Measurements from ENCODE around the gene SH3BGR.
A peak's percentile ranks its signal among the peaks of the same experiment; 100 is the strongest.
"Not testable (repeated sequence)": the region's sequence is repeated elsewhere in the genome, so short reads cannot be mapped to it uniquely, and the experiment has no call there.

Gene SH3BGR

GRCh38 chr21:39451332-39452206, at the start of gene SH3BGR:
Gene SH3BGR, plus strand, starts transcription at chr21:39451970. Its CDS starts 127 bp downstream, at chr21:39452097.
- no peak for DNase-seq

DNA sequence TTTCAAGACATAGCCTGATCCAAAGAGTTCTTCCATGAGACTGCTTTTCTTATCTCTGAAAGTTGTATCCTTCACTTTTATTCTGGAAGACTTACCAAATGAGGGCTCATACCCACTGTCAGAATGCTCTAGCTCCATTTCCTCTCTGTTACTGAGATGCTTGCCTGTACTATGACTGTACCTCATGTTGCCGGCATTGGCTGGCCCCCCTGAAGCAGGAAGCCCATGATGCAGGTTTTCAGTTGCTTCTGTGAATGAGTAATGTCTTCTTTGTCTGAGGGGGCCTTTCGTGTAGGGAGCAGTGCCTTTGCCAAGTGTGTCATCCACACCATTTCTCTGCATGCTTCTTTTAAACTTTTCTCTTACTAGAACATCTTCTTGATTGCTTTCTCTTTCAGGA, 45.7 kb upstream of the SH3BGR start:
- no peak for DNase-seq

GRCh38 chr21:39419204-39419603, 32.6 kb upstream of the SH3BGR start:
- not testable (repeated sequence) for DNase-seq

DNA sequence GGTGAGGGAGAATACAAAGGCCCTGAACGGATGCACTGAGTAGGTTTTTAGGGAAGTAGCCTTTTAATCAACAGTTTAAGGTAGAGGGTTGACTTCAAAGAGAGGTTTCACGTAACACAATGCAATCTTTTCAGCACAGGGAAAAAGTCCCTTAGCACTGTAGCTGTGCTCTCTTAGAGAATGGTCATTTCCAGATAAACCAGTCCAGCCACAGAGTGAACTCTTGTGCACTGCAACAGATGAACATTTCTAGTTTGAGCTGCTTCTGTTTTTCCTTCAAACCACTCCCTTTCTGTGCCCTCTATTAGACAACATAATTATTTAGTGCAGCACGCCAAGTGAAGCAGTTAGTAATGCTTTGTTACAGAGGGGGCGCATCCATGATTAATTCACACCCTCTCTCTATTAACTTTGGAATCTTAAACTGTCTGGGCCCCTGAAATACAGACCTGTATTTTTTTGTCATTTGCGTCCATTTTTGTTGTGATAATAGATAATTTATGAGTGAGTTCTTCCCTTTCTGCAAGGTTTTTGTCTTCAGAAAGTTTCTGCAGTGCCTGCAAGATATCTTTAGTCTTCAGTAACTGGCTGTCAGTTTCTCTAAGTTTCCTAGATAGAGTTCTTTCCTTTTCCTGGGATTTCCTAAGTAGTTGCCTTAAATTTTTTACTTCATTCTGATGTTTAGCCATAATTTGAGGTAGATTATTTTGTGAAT, 29.1 kb upstream of the SH3BGR start:
- no peak for DNase-seq

GRCh38 chr21:39429445-39429844, 22.3 kb upstream of the SH3BGR start:
- DNase-seq: no peak

DNA sequence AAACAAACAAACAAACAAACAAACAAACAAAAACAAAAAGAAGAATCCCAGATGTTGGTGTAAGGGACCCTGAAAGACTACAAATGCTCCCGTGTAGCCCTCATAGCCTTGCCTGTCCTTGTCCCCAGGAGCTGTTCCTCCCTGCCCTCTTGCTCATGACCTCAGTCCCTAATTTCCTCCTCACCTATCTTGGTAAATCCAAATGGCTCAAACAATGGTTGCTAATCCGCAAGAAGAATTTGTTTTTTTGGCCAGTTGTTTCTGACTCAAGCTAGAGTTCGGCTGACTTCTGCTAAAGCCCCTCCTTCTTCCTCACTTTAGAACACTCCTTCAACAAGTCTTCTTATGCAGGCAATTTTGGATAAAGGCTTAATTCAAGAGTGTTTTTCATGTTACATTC, 21.8 kb upstream of the SH3BGR start:
- DNase-seq: no peak

- no peak for DNase-seq
Measured at GRCh38 chr21:39430457-39430856, 21.3 kb upstream of the SH3BGR start.

DNA sequence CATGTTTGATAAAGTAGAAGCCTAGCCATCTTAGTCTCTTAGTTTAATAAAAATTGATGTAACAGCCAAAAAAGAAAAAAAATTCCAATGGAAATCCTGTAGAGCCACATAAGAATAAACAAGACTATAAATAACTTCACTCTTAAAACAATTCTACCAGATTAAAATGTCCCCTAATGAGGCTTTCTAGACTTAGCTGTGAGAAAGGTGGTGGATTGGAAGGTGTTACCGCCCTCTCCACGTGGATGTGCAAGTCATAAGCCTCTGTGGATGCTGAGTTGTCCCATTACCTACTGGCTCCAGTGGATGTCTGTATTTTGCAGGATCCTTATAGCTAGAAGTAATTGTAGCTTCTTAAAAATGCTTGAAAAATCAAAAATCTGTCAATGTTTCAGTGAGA, 20.8 kb upstream of the SH3BGR start:
- DNase-seq: no peak

DNA sequence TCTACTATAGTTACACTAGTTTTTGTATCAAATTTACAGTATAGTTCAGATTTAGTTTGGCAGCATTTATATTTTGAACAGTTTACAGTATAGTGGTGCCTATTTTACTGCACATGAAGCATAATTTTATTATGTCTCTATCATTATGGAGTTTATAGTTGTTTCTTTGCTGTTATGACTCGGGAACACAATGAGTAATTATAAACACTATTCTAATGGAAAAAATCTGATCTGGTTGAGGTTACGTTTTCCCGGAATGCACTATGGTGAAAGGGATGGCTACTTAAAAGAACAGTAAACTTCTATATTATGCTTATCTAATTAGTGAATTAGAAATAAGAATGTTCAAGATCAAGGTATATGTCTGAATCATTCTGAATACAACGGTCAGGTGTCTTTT, 16.8 kb upstream of the SH3BGR start:
- DNase-seq: no peak

- no peak for DNase-seq
Measured at GRCh38 chr21:39439232-39439631, 12.5 kb upstream of the SH3BGR start.

DNA sequence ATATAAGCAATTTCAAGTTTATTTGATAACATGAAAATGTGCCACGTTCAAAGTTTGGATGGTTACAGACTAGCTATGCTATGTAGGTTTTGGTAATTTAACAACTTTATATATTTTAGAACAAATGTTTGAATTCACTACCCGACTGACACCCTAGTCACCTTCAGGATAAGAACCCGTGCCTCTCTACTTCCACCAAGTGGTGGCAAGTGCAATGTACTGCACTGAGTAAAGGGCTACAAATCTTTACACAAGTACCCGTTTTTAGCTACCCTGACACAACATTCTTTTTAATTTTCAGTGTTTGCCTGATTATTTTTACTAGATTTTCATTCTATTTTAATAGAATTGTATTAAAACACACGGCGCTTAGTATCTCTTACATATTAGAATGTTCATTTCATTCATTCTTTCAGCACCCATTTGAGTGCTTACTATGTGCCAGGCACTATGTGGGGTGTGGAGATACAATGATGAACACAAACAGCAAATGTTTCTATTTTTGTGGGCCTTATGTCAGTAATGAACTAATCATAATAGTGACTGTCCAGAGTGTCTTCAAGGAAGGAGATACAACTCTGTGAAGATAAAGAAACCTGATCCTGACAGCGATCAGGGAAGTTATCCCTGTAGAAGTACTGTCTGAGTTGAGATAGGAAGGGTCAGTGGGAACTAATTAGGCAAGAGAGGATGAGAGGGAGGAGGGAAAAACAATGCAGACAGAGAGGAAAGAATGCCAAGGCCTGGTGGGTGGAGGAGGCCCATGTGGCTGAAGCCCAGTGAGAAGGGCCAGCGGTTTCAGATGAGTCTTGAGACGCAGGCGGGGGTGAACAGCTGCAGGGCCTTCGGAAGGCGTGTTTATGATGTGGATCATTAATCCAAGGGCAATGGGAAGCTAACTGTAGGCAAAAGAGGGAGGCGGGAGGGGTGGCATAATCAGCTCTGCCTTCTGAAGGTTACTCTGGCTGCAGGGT, 10.0 kb upstream of the SH3BGR start:
- peak; percentile 6 for DNase-seq

DNA sequence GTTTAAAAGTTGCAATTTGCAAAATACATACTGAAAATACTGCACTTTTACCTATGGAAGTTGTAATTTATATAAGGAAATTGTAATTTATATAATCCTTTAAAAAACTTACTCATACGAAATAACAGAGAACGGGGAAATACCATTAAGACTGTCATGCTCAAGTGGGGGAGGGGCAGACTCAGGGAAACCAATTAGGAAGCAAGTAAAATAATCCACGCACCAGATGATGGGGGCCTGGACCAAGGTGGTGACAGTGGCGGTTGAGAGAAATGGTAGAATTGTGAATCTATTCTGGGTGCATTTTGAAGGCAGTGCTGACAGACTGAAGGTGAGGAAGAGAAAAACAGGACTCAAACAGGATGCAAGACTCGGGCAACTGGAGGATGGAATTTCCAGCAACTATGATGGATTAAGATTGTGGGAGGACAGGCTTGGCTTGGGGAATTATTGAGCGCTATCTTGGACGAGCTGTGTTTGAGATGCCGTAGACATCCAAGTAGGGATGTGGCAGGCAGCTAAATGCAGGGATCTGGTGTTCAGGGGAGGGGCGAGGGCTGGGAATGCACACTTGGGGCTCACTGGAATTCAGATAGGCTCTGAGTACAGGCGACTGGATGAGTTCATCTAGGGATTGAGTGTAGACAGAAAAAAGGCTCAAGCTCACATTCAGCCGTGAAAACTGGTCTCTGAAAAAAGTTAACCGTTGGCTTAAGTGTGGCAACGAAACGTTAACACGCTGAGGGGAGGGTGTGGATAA, 7.2 kb upstream of the SH3BGR start:
- no peak for DNase-seq

GRCh38 chr21:39445321-39446269, 6.2 kb upstream of the SH3BGR start, which contains the start of gene LCA5L:
Gene LCA5L, minus strand, starts transcription at chr21:39445778. Its CDS starts 17,285 bp downstream, at chr21:39428493.
- peak; percentile 60 for DNase-seq

DNA sequence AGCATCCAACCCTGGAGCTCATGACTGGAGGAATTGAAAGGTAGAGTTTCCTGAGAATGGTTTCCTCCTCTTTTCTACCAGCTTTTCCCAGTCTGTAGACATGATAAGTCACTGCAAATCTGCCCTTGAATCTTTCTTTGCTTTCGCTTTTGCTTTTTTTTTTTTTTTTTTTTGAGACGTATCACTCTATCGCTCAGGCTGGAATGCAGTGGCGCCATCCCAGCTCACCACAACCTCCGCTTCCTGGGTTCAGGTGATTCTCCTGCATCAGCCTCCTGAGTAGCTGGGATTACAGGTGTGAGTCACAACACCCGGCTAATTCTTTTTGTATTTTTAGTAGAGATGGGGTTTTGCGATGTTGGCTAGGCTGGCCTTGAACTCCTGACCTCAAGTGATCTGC, 4.5 kb upstream of the SH3BGR start:
- no peak for DNase-seq

GRCh38 chr21:39452207-39452969, 618 bp downstream of the SH3BGR start:
- DNase-seq: no peak

- no peak for DNase-seq
Measured at GRCh38 chr21:39452970-39453342, 1.2 kb downstream of the SH3BGR start.

- no peak for DNase-seq
Measured at GRCh38 chr21:39453571-39454179, 1.9 kb downstream of the SH3BGR start.

DNA sequence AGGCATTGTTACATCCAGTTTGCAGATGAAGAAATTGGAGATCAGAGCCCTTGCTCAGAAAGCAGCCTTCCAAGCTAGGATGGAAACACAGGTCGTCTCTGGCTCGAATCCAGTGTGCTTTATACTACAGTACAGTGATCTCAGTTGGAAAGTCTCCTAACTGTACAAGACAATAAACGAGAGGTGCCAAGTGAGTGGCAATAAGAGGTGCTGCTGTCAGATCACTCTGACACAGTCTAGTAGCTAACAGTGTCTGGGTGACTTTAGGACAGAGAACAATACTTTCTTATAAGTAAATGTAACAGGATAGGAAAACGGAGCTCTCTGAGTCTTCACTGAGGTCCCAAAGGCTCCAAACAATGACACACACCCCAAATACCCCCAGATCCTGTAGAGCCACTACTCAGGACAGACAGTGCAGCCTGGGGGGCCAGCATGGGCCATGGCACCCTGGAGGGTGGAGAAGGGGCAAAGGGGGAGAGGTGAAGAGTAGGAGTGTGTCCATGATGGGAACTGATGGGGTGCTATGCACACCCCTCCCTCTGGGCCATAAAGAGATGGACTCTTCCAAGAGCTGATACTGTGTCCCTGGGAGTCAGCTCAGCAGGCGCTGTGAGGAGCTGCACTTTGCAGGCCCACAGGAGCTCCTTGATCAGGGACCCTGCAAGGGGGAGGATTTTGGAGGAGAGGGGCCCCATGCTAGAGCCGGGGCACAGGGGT, 3.3 kb downstream of the SH3BGR start:
- DNase-seq: no peak

- DNase-seq: no peak
Measured at GRCh38 chr21:39456665-39457064, 4.9 kb downstream of the SH3BGR start.

Data from NCI-H524 treated with DMSO at 0.1 percent for 48 hours (cell line).